Epithelial cell of prostate (primary cell): ENCODE results near the gene GHRL.

Experiments used
- DNase-seq: peaks from one replicate; pipeline ENCODE4 v3.0.0-alpha.2; 2011; ENCODE audit warnings: low read depth, low spot score
- H3K27ac ChIP-seq: fragments of 450-650 bp; 2 replicates; pipeline ENCODE4 v1.5.1; 2017; ENCODE audit warnings: mild to moderate bottlenecking

Gene GHRL

GRCh38 chr3:10328460-10329071 lies 35.8 kb upstream of the GHRL start:
- H3K27ac ChIP-seq = no peak overlapping the region
- no peak for DNase-seq

DNA sequence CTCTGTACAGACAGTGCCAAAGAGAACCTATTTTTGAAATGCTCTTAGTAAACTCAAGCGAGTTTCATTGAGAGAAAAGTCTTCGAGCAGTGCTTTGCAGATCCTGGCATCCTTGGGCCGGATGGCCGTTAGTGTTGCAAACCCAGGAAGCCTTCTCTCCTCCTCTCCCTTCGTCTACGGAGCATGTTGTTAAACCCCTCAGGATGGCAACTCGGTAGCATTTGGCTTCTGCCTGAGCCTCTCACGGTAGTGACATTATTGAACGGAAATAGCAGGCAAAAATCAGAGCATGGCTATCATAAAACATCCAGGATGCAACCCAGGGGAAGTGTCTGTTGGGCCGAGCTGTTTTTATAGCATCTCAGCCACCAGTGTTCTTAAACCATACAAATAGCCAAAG lies 34.8 kb upstream of the GHRL start:
- DNase-seq = no peak
- H3K27ac ChIP-seq = no peak overlapping the region

GRCh38 chr3:10322352-10322710 lies 29.6 kb upstream of the GHRL start:
- DNase-seq = no peak
- H3K27ac ChIP-seq = no peak overlapping the region

- no peak for DNase-seq
- H3K27ac ChIP-seq = no peak overlapping the region
Observed at GRCh38 chr3:10321630-10322351, 29.0 kb upstream of the GHRL start.

DNA sequence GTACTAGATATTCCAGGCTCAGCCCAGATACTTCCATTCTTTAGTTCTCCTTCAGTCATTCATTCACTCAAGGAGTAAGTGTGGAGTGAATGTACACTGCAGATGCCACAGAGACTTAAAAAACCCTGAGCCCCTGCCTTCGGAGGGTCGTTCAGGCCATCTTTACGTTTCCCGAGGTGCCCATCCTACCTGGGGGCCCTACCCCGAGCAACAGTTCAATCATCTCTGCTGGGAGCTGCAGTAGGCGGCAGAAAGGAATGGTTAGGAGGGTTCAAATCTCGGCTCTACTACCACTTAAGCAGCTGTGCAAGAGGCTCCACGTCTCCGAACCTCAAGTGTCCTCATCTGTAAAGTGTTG lies 27.6 kb upstream of the GHRL start:
- H3K27ac ChIP-seq = peak overlapping the region; percentile 59
- DNase-seq = no peak

- no peak for DNase-seq
- H3K27ac ChIP-seq = no peak overlapping the region
Observed at GRCh38 chr3:10319804-10320203, 27.1 kb upstream of the GHRL start.

- H3K27ac ChIP-seq = no peak overlapping the region
- no peak for DNase-seq
Observed at GRCh38 chr3:10319251-10319650, 26.5 kb upstream of the GHRL start.

GRCh38 chr3:10317961-10318350 lies 25.2 kb upstream of the GHRL start:
- H3K27ac ChIP-seq = no peak overlapping the region
- no peak for DNase-seq

- no peak for DNase-seq
- no peak overlapping the region for H3K27ac ChIP-seq
Observed at GRCh38 chr3:10317311-10317960, 24.7 kb upstream of the GHRL start.

DNA sequence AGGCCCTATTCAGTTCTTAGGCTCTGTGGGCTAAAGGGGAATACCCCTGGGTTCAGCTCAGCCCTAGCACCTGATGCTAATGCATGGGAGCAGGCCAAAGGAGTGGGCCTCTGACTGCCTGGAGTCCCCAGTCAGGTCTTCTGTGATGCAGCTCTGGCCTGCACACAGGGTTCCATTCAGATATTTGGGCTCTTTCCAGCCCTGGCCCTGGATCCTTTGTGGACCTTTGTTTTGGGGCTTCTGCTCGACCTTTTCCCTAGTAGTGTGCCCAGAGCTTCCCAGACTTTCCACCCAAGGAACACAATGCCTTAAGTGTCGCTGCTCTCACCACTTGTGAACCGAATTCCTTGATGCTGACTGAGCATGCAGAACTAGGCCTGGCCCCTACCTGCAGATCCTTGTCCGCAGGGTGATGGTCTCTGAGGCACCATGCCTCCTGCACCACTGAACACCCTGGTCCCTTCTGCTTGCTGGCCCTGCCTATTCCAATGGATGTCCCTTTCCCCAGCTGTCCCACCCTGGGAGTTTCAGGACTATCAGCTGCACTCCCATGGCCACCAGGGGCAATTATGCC lies 23.1 kb upstream of the GHRL start:
- no peak for DNase-seq

GRCh38 chr3:10315101-10315500 lies 22.4 kb upstream of the GHRL start:
- DNase-seq = no peak
- H3K27ac ChIP-seq = no peak overlapping the region

More for the DNA sequence above, 23.1 kb upstream of the GHRL start:
- H3K27ac ChIP-seq = no peak overlapping the region

GRCh38 chr3:10312861-10313260 lies 20.1 kb upstream of the GHRL start:
- no peak overlapping the region for H3K27ac ChIP-seq
- no peak for DNase-seq

- no peak overlapping the region for H3K27ac ChIP-seq
Observed at GRCh38 chr3:10312391-10312790, 19.6 kb upstream of the GHRL start.

GRCh38 chr3:10311710-10312109 lies 19.0 kb upstream of the GHRL start:
- no peak for DNase-seq
- H3K27ac ChIP-seq = no peak overlapping the region

More at GRCh38 chr3:10312391-10312790, 19.6 kb upstream of the GHRL start:
- no peak for DNase-seq

GRCh38 chr3:10310578-10310977 lies 17.8 kb upstream of the GHRL start:
- no peak for DNase-seq
- H3K27ac ChIP-seq = no peak overlapping the region

DNA sequence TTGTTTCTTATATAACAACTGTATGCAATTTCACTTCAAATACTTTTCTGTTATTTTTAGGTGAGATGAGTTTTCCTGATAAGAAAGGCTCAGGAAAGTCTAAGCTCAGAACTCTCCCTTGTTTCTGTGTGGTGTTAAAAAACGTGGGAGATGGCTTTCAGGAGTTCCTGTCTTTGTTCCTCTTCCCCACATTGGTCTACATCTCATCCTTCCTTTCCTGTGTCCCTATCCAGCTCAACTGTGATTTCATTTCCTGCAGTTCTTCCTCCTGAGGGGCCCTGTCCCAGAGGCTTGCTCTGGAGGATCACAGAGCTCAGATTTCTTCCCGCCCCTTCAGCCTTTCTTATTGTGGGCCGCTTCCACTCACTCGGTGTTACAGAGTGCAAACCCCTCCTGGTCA lies 17.0 kb upstream of the GHRL start:
- no peak overlapping the region for H3K27ac ChIP-seq
- DNase-seq = no peak

DNA sequence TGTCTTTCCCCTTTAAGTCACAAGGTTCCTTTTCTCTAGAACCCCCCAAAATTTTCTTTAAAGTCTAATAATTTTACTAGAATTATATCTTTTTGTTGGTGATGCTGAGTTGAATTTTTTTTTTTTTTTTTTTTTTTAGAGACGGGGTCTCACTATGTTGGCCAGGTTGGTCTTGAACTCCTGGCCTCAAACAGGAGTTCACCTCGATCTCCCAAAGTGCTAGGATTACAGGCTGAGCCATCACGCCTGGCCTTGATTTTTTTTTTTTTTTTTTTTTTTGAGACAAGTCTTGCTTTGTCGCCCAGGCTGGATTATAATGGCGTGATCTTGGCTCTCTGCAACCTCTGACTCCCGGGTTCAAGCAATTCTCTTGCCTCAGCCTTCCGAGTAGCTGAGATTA lies 15.9 kb upstream of the GHRL start:
- DNase-seq = no peak
- no peak overlapping the region for H3K27ac ChIP-seq

- no peak overlapping the region for H3K27ac ChIP-seq
- no peak for DNase-seq
Observed at GRCh38 chr3:10306156-10306555, 13.4 kb upstream of the GHRL start.

DNA sequence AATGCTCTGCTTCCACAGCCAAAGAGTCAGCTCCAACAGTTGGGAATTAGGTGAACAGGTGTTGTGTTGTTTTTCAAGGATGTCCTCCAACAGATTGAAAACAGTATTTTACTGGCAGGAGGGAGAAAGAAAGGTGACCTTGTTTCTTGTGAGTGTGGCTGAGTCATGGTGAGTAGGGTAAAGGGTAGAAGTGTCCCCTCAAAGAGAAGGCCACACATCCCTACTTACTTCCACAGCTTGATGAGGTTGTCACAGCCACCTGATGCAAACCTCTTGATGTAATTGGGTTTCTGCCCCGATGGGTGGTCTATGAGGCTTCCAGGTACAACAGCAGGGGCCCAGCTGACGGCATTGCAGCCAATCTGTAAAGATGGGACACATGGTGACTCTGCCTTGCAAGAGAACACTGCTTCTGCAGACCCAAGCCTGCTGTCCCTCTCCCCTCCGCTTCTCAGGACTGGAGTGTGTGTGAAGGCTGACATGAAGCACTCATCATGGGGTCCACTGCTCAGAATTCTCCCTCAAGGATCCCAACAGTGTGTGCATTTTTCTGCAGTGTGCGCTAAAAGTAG lies 12.7 kb upstream of the GHRL start:
- no peak for DNase-seq
- H3K27ac ChIP-seq = no peak overlapping the region

DNA sequence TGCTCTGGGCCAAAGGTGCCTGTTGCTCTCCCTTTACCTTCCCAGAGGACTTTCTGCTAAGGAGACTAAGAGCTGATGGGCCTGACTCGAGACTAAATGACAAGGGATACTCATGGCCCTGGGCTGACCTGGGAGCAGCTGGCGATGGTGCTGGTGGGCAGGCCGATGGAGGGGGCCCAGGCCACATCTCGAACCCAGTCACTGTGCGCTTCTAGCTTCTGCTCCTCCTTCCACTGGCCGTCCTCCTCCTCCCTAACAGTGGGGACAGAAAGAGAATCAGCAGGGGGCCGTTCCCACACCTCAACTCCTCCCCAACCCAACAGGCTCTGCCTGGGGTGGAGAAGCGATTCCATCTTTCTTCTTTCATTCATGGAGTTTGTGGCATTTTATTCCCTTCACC lies 12.2 kb upstream of the GHRL start:
- no peak overlapping the region for H3K27ac ChIP-seq
- DNase-seq = no peak

DNA sequence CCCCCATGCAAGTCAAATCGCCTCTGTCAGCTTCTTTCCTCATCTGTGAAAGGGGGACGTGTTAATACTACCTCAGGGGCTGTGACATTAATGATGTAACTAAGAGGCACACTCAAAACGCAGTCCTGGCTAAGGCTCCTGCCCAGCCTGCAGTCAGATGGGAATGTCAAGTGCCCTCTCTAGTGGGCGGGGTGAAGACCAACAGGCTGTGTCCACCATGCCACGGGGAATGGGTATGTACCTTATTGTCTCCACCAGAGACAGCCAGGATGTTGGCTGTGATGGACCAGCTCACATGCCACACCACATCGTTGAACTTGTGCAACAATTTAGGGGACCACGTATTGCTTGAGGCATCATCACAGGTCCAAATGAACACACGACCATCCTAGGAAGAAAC lies 11.0 kb upstream of the GHRL start:
- no peak for DNase-seq
- no peak overlapping the region for H3K27ac ChIP-seq
